PC-3 (cell line): Measurements from ENCODE around the gene CCR6. TPM values are rescaled to one million over a fixed set of nuclear protein-coding genes. Genes with fewer than 3 reads are reported as not detected.

ENCODE experiments used
- ATAC-seq: fragments of 200-7000 bp; cut with Tn5 transposase; 2 replicates; pipeline ENCODE4 v1.9.1; 2020; ENCODE audit warnings: mild to moderate bottlenecking, moderate library complexity
- BruUV-seq: library from RNA; stranded (reverse); fragments of 400-500 nt; replicated peaks from 2 replicates; lab custom pipeline; 2021; lab: Mats Ljungman, UMichigan
- CTCF ChIA-PET: fragments of 300-600 bp; sonication (Branson Sonifier 250); formaldehyde crosslinking; loops from one replicate; lab custom pipeline; 2022; ENCODE audit warnings: antibody characterized with exemption; lab: Charles Lee
- POLR2A ChIA-PET: fragments of 300-600 bp; sonication (Branson Sonifier 250); formaldehyde crosslinking; loops from one replicate; lab custom pipeline; 2022; ENCODE audit warnings: antibody characterized with exemption; ENCODE audit not compliant: unreplicated experiment; lab: Charles Lee
- DNase-seq: peaks from one replicate; pipeline ENCODE4 v3.0.0-alpha.2; 2015
- H2AFZ ChIP-seq: fragments of 300-600 bp; sonication (generic); 2 replicates; pipeline ENCODE4 v1.6.0; 2016; ENCODE audit warnings: antibody characterized with exemption, low read length
- H3F3A ChIP-seq: fragments of 300-600 bp; sonication (generic); one replicate; pipeline ENCODE4 v1.6.0; 2017; ENCODE audit warnings: antibody characterized with exemption, low read length, control low read depth, mild to moderate bottlenecking; ENCODE audit not compliant: unreplicated experiment
- H3K27ac ChIP-seq: fragments of 300-600 bp; sonication (generic); 2 replicates; pipeline ENCODE4 v1.5.1; 2016; ENCODE audit warnings: mild to moderate bottlenecking, low read length
- H3K27me3 ChIP-seq: fragments of 300-600 bp; sonication (generic); 2 replicates; pipeline ENCODE4 v1.6.1; 2016; ENCODE audit warnings: low read length, mixed read lengths
- H3K36me3 ChIP-seq: fragments of 300-600 bp; sonication (generic); 2 replicates; pipeline ENCODE4 v1.6.1; 2016; ENCODE audit warnings: low read depth, mixed run types, low read length, mixed read lengths
- H3K4me1 ChIP-seq: fragments of 300-600 bp; sonication (generic); 2 replicates; pipeline ENCODE4 v1.5.1; 2016; ENCODE audit warnings: low read length; ENCODE audit not compliant: insufficient read depth
- H3K4me2 ChIP-seq: fragments of 300-600 bp; sonication (generic); 2 replicates; pipeline ENCODE4 v1.6.0; 2016; ENCODE audit warnings: low read length
- H3K4me3 ChIP-seq: fragments of 300-600 bp; sonication (generic); 2 replicates; pipeline ENCODE4 v1.5.1; 2016; ENCODE audit warnings: mild to moderate bottlenecking, low read length, mixed read lengths
- H3K79me2 ChIP-seq: fragments of 300-600 bp; sonication (generic); 2 replicates; pipeline ENCODE4 v1.6.1; 2017; ENCODE audit warnings: low read length, mixed read lengths
- H3K9ac ChIP-seq: fragments of 300-600 bp; sonication (generic); 2 replicates; pipeline ENCODE4 v1.6.0; 2016; ENCODE audit warnings: mild to moderate bottlenecking, low read length
- H3K9me2 ChIP-seq: fragments of 300-600 bp; sonication (generic); replicated peaks from 2 replicates; pipeline ENCODE4 v1.6.1; 2016; ENCODE audit warnings: mixed run types, low read length, mixed read lengths
- H3K9me3 ChIP-seq: fragments of 300-600 bp; sonication (generic); 2 replicates; pipeline ENCODE4 v1.6.1; 2016; ENCODE audit warnings: low read length, mixed read lengths
- H4K20me1 ChIP-seq: fragments of 300-600 bp; sonication (generic); 2 replicates; pipeline ENCODE4 v1.6.1; 2016; ENCODE audit warnings: low read length, mixed read lengths
- CTCF ChIP-seq: fragments of 300-600 bp; sonication (generic); conservative IDR thresholded peaks from 2 replicates; pipeline ENCODE4 v1.5.1; 2017; ENCODE audit warnings: antibody characterized with exemption, low read depth, mild to moderate bottlenecking, low read length
- EZH2 ChIP-seq: fragments of 300-600 bp; sonication (generic); IDR thresholded peaks from one replicate; pipeline ENCODE4 v1.6.1; 2017; ENCODE audit warnings: antibody characterized with exemption, mild to moderate bottlenecking, low read length; ENCODE audit not compliant: unreplicated experiment
- EZH2phosphoT487 ChIP-seq: fragments of 300-600 bp; sonication (generic); IDR thresholded peaks from 2 replicates; pipeline ENCODE4 v1.6.1; 2018; ENCODE audit warnings: mild to moderate bottlenecking, antibody characterized with exemption, low read length, borderline replicate concordance
- intact Hi-C: fragments of 100-400 bp; cut with micrococcal nuclease; formaldehyde crosslinking; loops from 2 replicates; pipeline ENCODE4 v1.9.0; 2023
- total RNA-seq: library from RNA; depleted of rRNA; stranded (reverse); fragments of >200 nt; gene quantifications from 2 replicates; pipeline ENCODE4 v1.2.3, GENCODE V29; 2014

CCR6 gene
- total RNA-seq, 1 experiment from 2014 or later = not detected

GRCh38 chr6:167092672-167093339 is 30.1 kb upstream of the CCR6 start:
- BruUV-seq = no TSS peak
- CTCF ChIA-PET = interaction anchor here (0.6 kb wide), 1 partner anchor 390 kb away, joined by 3 read pairs; no protein-coding TSS in a partner anchor
- no peak overlapping the region for H2AFZ ChIP-seq

GRCh38 chr6:167093406-167093921 is 29.4 kb upstream of the CCR6 start:
- Histone ChIP-seq H2AFZ (no peak overlapping the region), H3K27ac (no peak overlapping the region), H3K4me3 (no peak overlapping the region), H3K27me3 (peaks cover 18% of the 10 kb centered on the region; the same call in 1 of the 2 replicates), H3K36me3 (no peaks in the 10 kb centered on the region), H3K4me2 (no peak overlapping the region), H3K9ac (no peak overlapping the region), H4K20me1 (no peaks in the 10 kb centered on the region), H3F3A (no peaks in the 10 kb centered on the region), H3K9me2 (no peaks in the 10 kb centered on the region), H3K9me3 (no peaks in the 10 kb centered on the region), H3K4me1 (no peaks in the 10 kb centered on the region), H3K79me2 (no peaks in the 10 kb centered on the region)
- no TSS peak for BruUV-seq
- ChIA-PET CTCF (no interaction called here), POLR2A (no interaction called here)
- TF ChIP-seq CTCF = no peak
- TF ChIP-seq EZH2phosphoT487 = no peak
- no peak for TF ChIP-seq EZH2
- ATAC-seq = no peak
- no peak for DNase-seq
- intact Hi-C loops = no loop called here

More at GRCh38 chr6:167092672-167093339, 30.1 kb upstream of the CCR6 start:
- no peaks in the 10 kb centered on the region for H3F3A ChIP-seq
- POLR2A ChIA-PET = no interaction called here
- no peak overlapping the region for H3K4me2 ChIP-seq
- no peaks in the 10 kb centered on the region for H4K20me1 ChIP-seq
- H3K79me2 ChIP-seq = no peaks in the 10 kb centered on the region
- no peaks in the 10 kb centered on the region for H3K9me3 ChIP-seq
- H3K36me3 ChIP-seq = no peaks in the 10 kb centered on the region
- no peaks in the 10 kb centered on the region for H3K9me2 ChIP-seq
- ATAC-seq = no peak
- peaks cover 18% of the 10 kb centered on the region; the same call in 1 of the 2 replicates for H3K27me3 ChIP-seq
- no peak overlapping the region for H3K4me3 ChIP-seq
- intact Hi-C loops = no loop called here
- H3K27ac ChIP-seq = no peak overlapping the region
- DNase-seq = no peak
- no peak overlapping the region for H3K9ac ChIP-seq
- no peak for TF ChIP-seq CTCF
- no peak for TF ChIP-seq EZH2phosphoT487
- no peak for TF ChIP-seq EZH2
- H3K4me1 ChIP-seq = no peaks in the 10 kb centered on the region

- Histone ChIP-seq H3K4me2 (no peak overlapping the region), H3K79me2 (no peaks in the 10 kb centered on the region), H3K4me1 (no peaks in the 10 kb centered on the region), H3K9me2 (no peaks in the 10 kb centered on the region), H3K4me3 (no peak overlapping the region), H3F3A (no peaks in the 10 kb centered on the region), H3K36me3 (no peaks in the 10 kb centered on the region), H3K9me3 (no peaks in the 10 kb centered on the region), H3K27me3 (peaks cover 18% of the 10 kb centered on the region; the same call in 1 of the 2 replicates), H4K20me1 (no peaks in the 10 kb centered on the region), H3K9ac (no peak overlapping the region), H3K27ac (no peak overlapping the region), H2AFZ (no peak overlapping the region)
- CTCF ChIA-PET = no interaction called here
- no TSS peak for BruUV-seq
- DNase-seq (no peak), ATAC-seq (no peak)
- intact Hi-C loops = no loop called here
- TF ChIP-seq EZH2 = no peak
- TF ChIP-seq CTCF = no peak
- TF ChIP-seq EZH2phosphoT487 = no peak
- POLR2A ChIA-PET = no interaction called here
These were observed 28.9 kb upstream of the CCR6 start for GRCh38 chr6:167093922-167094432.
